Mucosa of stomach (tissue), 1 donor: ENCODE measurements around the gene CROCC2.

Experiments used
- H3K27me3 ChIP-seq: one replicate; pipeline ENCODE4 v1.7.0; 2013; ENCODE audit warnings: mild to moderate bottlenecking, low read length; ENCODE audit not compliant: control insufficient read depth, insufficient read depth
- H3K36me3 ChIP-seq: one replicate; pipeline ENCODE4 v1.7.0; 2013; ENCODE audit warnings: low read length; ENCODE audit not compliant: control insufficient read depth, insufficient read depth
- H3K4me1 ChIP-seq: one replicate; pipeline ENCODE4 v1.7.0; 2013; ENCODE audit warnings: mild to moderate bottlenecking, low read length; ENCODE audit not compliant: control insufficient read depth, insufficient read depth
- H3K4me3 ChIP-seq: one replicate; pipeline ENCODE4 v1.7.0; 2013; ENCODE audit warnings: low read length
- H3K9ac ChIP-seq: one replicate; pipeline ENCODE4 v1.7.0; 2013; ENCODE audit warnings: mild to moderate bottlenecking, low read length, moderate library complexity
- H3K9me3 ChIP-seq: one replicate; pipeline ENCODE4 v1.7.0; 2013; ENCODE audit warnings: mild to moderate bottlenecking, low read length, moderate library complexity; ENCODE audit not compliant: control insufficient read depth
- donor health status: Pancreatic carcinoma.

Gene CROCC2

GRCh38 chr2:240896871-240897692 is 9.1 kb upstream of the CROCC2 start:
- Histone ChIP-seq H3K4me3 (no peak overlapping the region), H3K4me1 (peaks cover 7% of the 10 kb centered on the region), H3K9ac (no peak overlapping the region), H3K9me3 (no peaks in the 10 kb centered on the region), H3K27me3 (peaks cover 3% of the 10 kb centered on the region), H3K36me3 (no peaks in the 10 kb centered on the region)

DNA sequence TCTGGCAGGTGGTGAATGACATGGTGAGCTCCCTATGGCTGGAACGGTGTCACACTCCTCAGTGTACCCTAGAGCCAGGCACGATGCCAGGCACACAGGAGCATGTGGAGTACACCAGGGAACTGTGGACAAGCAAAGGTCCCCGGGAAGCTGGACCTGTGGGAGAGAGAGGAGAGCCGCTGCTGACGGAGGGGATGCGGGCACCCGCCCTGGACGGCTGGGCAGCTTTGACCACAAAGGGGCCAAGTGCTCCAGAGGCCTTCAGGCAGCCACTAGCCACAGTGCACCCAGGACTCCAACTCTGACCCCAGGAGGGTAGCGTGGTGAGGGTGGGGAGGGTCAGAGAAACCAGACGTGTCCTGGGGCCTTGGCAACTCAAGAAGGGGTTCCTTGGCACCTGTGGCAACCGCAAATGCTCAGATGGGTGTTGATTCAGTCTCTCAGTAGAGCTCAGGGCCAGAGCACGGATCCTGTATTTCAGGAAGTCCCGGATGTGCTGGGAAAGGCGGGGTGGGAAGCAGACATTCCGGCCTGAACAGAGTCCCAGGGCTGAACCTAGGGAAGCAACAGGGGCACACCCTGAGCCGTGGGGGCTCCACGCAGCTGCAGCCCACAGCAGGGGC is 7.9 kb upstream of the CROCC2 start:
- peaks cover 3% of the 10 kb centered on the region for H3K27me3 ChIP-seq
- H3K4me1 ChIP-seq: peaks cover 7% of the 10 kb centered on the region
- no peak overlapping the region for H3K9ac ChIP-seq
- H3K9me3 ChIP-seq: no peaks in the 10 kb centered on the region
- no peak overlapping the region for H3K4me3 ChIP-seq
- no peaks in the 10 kb centered on the region for H3K36me3 ChIP-seq

GRCh38 chr2:240898731-240899467 is 7.2 kb upstream of the CROCC2 start:
- Histone ChIP-seq H3K36me3 (no peaks in the 10 kb centered on the region), H3K9me3 (no peaks in the 10 kb centered on the region), H3K4me1 (peaks cover 7% of the 10 kb centered on the region), H3K4me3 (no peak overlapping the region), H3K27me3 (peaks cover 3% of the 10 kb centered on the region), H3K9ac (no peak overlapping the region)

- Histone ChIP-seq H3K36me3 (no peaks in the 10 kb centered on the region), H3K4me3 (no peak overlapping the region), H3K27me3 (peaks cover 3% of the 10 kb centered on the region), H3K9ac (no peak overlapping the region), H3K4me1 (peaks cover 7% of the 10 kb centered on the region), H3K9me3 (no peaks in the 10 kb centered on the region)
Measured at GRCh38 chr2:240899468-240899865, 6.7 kb upstream of the CROCC2 start.

GRCh38 chr2:240900141-240900860 is 5.8 kb upstream of the CROCC2 start:
- Histone ChIP-seq H3K4me3 (no peak overlapping the region), H3K9me3 (no peaks in the 10 kb centered on the region), H3K4me1 (peaks cover 7% of the 10 kb centered on the region), H3K36me3 (no peaks in the 10 kb centered on the region), H3K27me3 (peaks cover 3% of the 10 kb centered on the region), H3K9ac (no peak overlapping the region)

- Histone ChIP-seq H3K9ac (no peak overlapping the region), H3K9me3 (no peaks in the 10 kb centered on the region), H3K27me3 (peaks cover 10% of the 10 kb centered on the region), H3K4me3 (no peak overlapping the region), H3K36me3 (no peaks in the 10 kb centered on the region), H3K4me1 (peaks cover 7% of the 10 kb centered on the region)
Measured at GRCh38 chr2:240901986-240902614, 4.0 kb upstream of the CROCC2 start.

DNA sequence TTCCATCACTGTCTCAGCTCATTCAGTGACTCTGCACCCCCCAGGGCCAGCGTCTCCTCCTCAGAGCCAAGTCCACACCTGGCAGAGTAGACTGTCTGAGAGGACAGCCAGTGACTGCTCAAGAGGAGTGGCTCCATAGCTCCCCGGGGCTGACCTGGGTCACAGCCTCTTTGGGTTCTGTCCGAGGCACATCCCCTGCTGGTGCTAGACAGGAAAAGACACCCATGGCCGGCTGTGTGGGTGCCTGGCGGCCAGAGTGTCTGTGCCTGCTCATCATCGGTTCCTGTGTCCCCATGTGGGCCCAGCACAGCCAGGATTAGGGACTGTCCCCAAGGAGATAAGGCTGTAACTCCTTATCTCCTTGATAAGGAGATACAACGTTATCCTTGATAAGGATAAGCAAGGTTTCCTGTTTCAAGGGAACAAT is 3.5 kb upstream of the CROCC2 start:
- Histone ChIP-seq H3K9me3 (no peaks in the 10 kb centered on the region), H3K4me3 (no peak overlapping the region), H3K9ac (no peak overlapping the region), H3K27me3 (peaks cover 12% of the 10 kb centered on the region), H3K36me3 (no peaks in the 10 kb centered on the region), H3K4me1 (peaks cover 4% of the 10 kb centered on the region)

GRCh38 chr2:240903191-240904060 is 2.7 kb upstream of the CROCC2 start:
- H3K36me3 ChIP-seq: no peaks in the 10 kb centered on the region
- H3K9ac ChIP-seq: no peak overlapping the region
- H3K4me3 ChIP-seq: no peak overlapping the region

DNA sequence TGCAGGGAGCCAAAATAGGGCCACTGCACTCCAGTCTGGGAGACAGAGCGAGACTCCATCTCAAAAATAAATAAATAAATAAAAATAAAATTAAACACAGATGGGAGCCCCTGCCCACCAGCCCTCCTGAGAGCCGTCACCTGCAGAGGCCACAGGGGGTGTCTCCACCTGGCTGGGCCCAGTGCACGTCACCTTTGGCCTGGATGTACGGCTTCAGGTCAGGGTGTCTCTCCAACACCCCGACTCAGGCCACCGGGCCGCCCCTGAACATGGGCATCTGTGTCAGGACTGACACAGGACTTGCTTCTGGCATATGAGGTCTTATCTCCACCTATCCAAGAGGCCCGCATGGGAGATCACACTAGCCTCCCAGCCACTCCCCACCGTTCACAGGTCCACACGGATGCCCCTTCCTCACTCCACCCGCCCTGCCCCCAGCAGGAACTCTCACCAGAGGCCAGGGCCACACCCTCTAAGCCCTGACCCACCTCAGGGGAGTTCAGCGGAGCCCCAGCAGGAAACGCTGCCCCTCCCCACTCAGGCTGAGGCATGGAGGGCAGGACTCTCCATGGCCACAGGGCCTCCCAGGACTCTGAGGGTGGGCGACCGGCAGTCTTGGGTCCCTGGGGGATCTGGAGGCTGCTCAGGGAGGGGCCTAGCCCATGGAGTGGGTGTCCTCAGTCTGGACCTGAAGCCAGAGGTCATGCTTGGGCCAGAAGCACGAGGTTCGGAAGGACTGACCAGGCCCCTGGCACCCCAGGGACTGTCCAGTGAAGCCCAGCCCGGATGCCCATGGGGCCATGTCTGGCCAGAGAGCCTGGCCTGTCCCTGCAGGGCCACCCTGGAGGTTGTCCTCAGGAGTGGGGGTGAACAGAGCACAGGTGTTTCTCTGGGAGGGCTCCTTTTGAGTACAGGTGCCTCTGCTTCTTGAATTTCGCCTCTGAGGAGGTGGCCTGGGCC is 1.6 kb upstream of the CROCC2 start:
- Histone ChIP-seq H3K27me3 (peaks cover 12% of the 10 kb centered on the region), H3K9me3 (no peaks in the 10 kb centered on the region), H3K36me3 (no peaks in the 10 kb centered on the region)

More at GRCh38 chr2:240903191-240904060, 2.7 kb upstream of the CROCC2 start:
- Histone ChIP-seq H3K9me3 (no peaks in the 10 kb centered on the region), H3K27me3 (peaks cover 12% of the 10 kb centered on the region), H3K4me1 (no peaks in the 10 kb centered on the region)

GRCh38 chr2:240905176-240905781 is 857 bp upstream of the CROCC2 start:
- Histone ChIP-seq H3K9me3 (no peaks in the 10 kb centered on the region), H3K36me3 (no peaks in the 10 kb centered on the region), H3K27me3 (peaks cover 18% of the 10 kb centered on the region), H3K4me3 (no peak overlapping the region), H3K4me1 (no peaks in the 10 kb centered on the region), H3K9ac (no peak overlapping the region)

More for the DNA sequence above, 1.6 kb upstream of the CROCC2 start:
- H3K4me1 ChIP-seq: no peaks in the 10 kb centered on the region
- H3K9ac ChIP-seq: no peak overlapping the region
- H3K4me3 ChIP-seq: no peak overlapping the region
